Kidney epithelial cell (primary cell): ENCODE measurements around the gene WDR45B. TPM values are rescaled to one million over a fixed set of nuclear protein-coding genes. Genes with fewer than 3 reads are reported as not detected.

Experiments used
- DNase-seq: peaks from one replicate; pipeline ENCODE4 v3.0.0-alpha.2; 2010; ENCODE audit warnings: low read depth
- H3K27me3 ChIP-seq: 2 replicates; pipeline ENCODE4 v1.6.0; 2011; ENCODE audit warnings: low read length; ENCODE audit not compliant: control insufficient read depth, insufficient read depth
- H3K36me3 ChIP-seq: 2 replicates; pipeline ENCODE4 v1.5.1; 2011; ENCODE audit warnings: low read length; ENCODE audit not compliant: control insufficient read depth, insufficient read depth
- H3K4me3 ChIP-seq: 2 replicates; pipeline ENCODE4 v1.5.1; 2011; ENCODE audit warnings: low read depth, mild to moderate bottlenecking, control low read depth, low read length
- total RNA-seq: library from RNA; depleted of rRNA; stranded (reverse); fragments of >200 nt; gene quantifications from 2 replicates; pipeline ENCODE4 v1.2.3, GENCODE V29; 2015
- TF ChIP-seq, protein P1 (sequence below): IDR thresholded peaks from 2 replicates; pipeline ENCODE4 v1.5.1; 2011; ENCODE audit warnings: mild to moderate bottlenecking, moderate library complexity, low read length, control low read depth, inconsistent platforms; ENCODE audit not compliant: insufficient read depth, poor library complexity, severe bottlenecking

Gene WDR45B
- total RNA-seq, 1 donor from 2014 or later, result 102 TPM

DNA sequence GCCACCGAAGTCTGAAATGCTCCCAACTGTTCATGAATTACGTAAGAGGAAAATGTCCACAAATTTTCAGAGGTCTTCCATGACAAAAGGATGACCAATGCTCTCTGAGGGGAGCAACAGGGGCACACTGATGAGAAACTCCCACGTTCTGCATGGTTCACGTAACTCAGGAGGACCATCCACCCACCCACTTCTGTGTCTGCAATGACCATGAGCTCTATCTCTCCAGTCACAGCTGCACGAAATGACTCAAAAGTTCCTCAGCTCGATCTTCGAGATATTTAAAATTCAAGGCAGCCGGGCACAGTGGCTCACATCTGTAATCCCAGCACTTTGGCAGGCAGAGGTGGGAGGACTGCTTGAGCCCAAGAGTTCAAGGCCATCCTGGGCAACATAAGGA is 15.8 kb downstream of the WDR45B start:
- TF ChIP-seq, protein P1, sequence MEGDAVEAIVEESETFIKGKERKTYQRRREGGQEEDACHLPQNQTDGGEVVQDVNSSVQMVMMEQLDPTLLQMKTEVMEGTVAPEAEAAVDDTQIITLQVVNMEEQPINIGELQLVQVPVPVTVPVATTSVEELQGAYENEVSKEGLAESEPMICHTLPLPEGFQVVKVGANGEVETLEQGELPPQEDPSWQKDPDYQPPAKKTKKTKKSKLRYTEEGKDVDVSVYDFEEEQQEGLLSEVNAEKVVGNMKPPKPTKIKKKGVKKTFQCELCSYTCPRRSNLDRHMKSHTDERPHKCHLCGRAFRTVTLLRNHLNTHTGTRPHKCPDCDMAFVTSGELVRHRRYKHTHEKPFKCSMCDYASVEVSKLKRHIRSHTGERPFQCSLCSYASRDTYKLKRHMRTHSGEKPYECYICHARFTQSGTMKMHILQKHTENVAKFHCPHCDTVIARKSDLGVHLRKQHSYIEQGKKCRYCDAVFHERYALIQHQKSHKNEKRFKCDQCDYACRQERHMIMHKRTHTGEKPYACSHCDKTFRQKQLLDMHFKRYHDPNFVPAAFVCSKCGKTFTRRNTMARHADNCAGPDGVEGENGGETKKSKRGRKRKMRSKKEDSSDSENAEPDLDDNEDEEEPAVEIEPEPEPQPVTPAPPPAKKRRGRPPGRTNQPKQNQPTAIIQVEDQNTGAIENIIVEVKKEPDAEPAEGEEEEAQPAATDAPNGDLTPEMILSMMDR, result no peak
- H3K4me3 ChIP-seq, result no peak overlapping the region
- DNase-seq, result no peak
- peaks cover 2% of the 10 kb centered on the region for H3K36me3 ChIP-seq
- no peaks in the 10 kb centered on the region for H3K27me3 ChIP-seq

DNA sequence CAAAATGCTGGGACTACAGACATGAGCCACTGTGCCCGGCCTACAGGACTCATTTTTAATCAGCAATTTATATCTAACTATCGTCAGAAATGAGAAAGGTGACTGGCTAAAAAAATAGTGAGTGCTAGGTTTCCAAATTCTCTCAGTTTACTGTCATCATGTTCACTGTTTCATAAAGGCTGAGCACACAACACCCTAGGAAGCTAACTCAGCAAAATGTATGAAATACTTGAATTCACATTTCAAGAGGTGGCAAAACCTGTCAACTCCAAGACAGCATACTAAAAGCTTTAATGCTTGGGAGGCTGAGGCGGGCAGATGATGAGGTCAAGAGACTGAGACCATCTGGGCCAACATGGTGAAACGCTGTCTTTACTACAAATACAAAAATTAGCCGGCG is 16.7 kb downstream of the WDR45B start:
- Histone ChIP-seq H3K27me3 (no peaks in the 10 kb centered on the region), H3K4me3 (no peak overlapping the region), H3K36me3 (peaks cover 2% of the 10 kb centered on the region)
- DNase-seq, result no peak
- TF ChIP-seq, protein P1, result no peak

DNA sequence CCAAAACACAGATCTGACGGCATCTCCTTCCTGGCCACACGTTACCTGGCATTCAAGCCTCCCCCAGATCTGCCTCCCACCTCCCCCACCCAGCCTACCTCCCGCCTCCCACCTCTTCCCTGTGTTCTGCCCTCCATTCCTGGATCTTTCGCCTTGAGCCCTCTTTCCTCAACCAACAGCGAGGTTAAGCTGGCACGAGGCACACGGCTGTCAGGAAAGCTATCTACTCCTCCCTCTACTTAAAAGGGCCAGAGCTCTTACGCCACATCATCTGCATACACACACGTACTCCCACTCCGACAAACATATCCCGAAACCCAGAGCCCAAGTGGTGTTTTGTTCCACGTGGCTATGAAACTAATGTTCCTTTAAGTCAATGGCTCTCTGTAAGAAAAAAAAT is 18.0 kb downstream of the WDR45B start:
- peaks cover 2% of the 10 kb centered on the region for H3K36me3 ChIP-seq

DNA sequence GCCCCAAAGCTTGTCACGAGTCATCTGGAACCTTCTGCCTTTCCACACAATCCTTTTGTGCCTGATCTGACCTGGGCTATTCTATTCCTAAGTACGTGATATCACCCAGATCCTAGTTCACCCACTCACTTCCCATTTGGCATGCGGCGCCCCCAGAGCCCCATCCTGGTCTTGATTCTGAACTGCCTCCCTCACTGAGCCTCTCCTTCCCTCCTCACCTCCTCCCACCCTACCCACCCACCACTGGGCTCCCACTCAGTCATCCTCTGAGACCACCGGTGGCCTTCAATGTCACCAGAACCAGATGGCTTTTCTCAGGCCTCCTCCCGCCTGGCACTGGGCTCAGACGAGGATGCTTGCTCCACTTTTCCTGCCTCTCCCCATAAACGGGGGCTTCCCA is 18.5 kb downstream of the WDR45B start:
- DNase-seq, result no peak
- TF ChIP-seq, protein P1, result no peak
- Histone ChIP-seq H3K36me3 (peaks cover 5% of the 10 kb centered on the region), H3K4me3 (no peak overlapping the region), H3K27me3 (no peaks in the 10 kb centered on the region)

More for the DNA sequence above, 18.0 kb downstream of the WDR45B start:
- DNase-seq, result no peak
- TF ChIP-seq, protein P1, result no peak
- Histone ChIP-seq H3K4me3 (no peak overlapping the region), H3K27me3 (no peaks in the 10 kb centered on the region)

DNA sequence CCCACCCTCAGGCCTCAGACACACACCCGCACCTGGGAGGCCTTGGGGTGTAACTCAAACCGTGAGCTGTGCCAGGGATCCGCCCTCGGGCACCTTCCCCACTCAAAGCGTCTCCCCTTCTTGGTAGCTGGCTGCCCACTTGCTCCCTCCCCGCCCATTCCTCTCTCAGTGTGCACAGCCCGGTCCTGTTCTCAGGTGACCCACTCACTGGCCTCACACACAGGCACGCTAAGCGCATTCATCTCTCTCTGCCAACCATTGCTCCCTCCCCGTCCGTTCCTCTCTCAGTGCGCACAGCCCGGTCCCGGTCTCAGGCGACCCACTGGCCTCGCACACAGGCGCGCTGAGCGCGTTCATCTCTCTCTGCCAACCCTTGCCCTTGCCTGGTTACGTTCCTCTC is 20.8 kb downstream of the WDR45B start:
- DNase-seq, result no peak
- H3K4me3 ChIP-seq, result no peak overlapping the region
- TF ChIP-seq, protein P1, result no peak
- H3K36me3 ChIP-seq, result peaks cover 6% of the 10 kb centered on the region
- no peaks in the 10 kb centered on the region for H3K27me3 ChIP-seq

DNA sequence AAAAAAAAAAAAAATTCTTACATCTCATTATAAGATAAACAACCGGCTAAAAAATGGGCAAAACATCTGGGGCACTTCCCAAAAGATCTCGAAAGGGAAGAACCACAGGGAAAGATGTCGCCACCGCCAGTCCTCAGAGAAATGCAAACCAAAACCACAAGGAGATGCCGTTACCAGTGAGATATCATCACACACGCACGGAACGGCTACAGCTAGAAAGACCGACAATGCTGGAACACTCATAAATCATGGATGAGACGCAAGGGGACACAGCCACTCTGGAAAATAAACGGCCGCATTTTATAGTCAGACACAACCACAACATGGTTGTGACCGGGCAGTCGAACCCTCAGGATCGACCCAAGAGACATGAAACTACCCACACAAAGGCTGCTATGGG is 24.5 kb downstream of the WDR45B start:
- H3K27me3 ChIP-seq, result no peaks in the 10 kb centered on the region
- DNase-seq, result no peak
- no peak overlapping the region for H3K4me3 ChIP-seq
- H3K36me3 ChIP-seq, result peaks cover 8% of the 10 kb centered on the region
- TF ChIP-seq, protein P1, result no peak
